Measurements from ENCODE around the gene SLC19A1.

DNA sequence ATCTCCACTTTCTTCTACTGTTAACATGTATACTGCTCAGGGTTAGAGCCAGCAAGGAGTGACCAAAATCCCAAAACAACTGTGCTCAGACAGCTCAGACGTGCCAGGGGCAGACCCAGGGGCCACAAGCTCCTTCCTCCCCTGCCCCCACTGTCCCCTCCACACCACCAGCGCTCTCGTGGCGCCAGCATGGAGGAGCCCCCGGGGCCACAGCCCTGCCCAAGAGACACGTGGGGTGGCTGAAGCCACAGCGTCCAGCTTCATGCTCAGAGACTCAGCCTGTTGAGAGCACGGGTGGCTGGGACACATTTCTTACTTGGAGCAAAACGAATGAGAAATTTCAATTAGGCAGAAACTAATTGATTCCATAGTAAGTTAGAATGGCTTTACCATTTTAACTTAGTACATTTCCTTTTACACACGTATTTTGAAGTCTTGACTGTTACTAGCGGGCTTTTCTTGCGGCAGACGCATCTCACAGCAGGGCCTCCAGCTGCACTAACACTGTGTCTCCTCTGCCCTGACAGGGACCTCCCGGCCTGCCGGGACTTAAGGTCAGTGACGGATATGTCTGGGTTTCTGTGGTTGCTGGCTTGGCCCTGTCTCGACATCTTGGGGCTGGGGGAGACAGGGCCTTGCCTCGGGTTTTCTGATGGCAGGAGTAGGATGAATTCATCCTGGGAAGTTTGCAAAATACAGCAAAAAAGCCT is 54.2 kb downstream of the SLC19A1 start:
- TF ChIP-seq POLR2AphosphoS5 (IDR thresholded peaks at IDR 0.05; ENCODE audit: borderline replicate concordance, low read depth, low read length) (no peak), EZH2 (IDR thresholded peaks at IDR 0.05) (no peak)

Data from SK-N-MC (cell line).